IPS DF 19.7 (cell line): ENCODE data around the gene ATP7B.

Source experiments
- DNase-seq: peaks from one replicate; pipeline ENCODE4 v3.0.0-alpha.2; 2013; ENCODE audit warnings: low read depth, low spot score

Gene ATP7B

GRCh38 chr13:51978796-51979556 is 32.3 kb downstream of the ATP7B start:
- DNase-seq: no peak

DNA sequence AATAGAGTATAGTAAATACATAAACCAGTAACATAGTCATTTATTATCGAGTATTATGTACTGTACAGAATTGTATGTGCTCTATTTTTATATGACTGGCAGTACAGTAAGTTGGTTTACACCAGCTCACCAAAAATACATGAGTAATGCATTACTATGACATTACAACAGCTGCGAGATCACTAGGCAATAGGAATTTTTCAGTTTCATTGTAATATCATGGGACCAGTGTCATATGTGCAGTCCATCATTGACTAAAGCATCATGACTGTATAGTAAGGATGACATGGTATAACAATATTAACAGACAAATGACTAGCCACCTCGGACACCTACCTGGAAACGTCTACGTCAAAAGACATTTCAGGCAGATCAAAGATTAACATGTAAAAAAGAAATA is 33.6 kb downstream of the ATP7B start:
- no peak for DNase-seq

DNA sequence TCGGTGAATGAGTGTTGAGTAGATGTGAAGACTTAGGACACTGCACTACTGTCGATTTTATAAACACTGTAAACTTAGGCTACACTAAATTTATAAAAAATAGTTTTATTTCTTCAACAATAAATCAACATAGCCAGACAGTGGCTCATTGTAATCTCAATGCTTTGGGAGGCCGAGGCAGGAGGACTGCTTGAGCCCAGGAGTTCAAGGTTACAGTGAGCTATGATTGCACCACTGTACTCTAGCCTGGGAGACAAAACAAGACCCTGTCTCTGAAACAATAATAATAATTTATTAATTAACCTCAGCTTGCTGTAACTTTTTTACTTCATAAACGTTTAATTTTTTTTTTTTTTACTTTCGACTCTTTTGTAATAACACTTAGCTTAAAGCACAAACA is 34.4 kb downstream of the ATP7B start:
- DNase-seq: no peak

GRCh38 chr13:51976423-51976822 is 34.8 kb downstream of the ATP7B start:
- DNase-seq: no peak

- DNase-seq: no peak
Observed at GRCh38 chr13:51974482-51974881, 36.8 kb downstream of the ATP7B start.

DNA sequence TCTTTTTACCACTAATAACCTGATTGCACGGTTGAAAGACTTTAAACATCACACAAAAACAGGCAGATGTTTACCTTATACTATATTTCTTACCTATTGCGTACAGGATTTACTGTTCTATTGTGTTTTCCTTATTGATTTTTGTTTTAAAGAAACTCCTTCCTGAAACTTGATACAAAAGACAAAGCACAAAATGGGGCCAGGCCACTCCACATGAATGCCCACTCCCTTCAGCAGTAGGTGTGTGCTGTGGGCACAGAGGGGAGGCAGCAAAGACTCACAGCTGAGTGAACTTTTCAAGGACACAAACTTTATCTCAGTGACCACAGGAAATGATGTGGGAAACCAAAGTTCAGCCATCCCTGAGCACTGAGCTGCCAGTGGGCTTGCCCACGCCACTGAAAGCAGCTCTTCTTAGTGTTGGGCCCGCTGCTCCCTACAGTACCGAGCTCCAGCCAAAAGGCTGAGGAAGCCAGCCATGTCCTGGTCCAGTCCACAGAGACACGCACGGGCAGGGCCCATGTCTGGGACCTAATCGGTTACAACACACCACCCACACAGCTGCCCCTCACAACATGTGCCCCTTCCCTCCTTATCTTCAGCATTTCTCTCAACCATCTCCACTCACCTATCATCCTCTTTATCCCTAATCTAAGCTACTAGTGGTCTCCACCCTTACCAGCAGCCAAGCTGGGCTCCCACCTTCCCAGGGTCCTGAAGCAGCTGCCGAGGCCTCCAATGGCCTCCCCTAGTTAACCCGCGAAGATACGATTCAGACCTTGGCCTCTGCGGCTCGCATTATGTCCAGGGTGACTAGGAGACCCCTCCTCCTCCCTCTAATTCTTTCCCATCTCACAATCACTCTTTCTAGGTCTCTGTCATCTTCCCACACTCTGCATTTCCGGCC is 39.5 kb downstream of the ATP7B start:
- no peak for DNase-seq

GRCh38 chr13:51970349-51970748 is 40.9 kb downstream of the ATP7B start:
- DNase-seq: no peak

- DNase-seq: no peak
Observed at GRCh38 chr13:51967482-51968446, 43.5 kb downstream of the ATP7B start.

DNA sequence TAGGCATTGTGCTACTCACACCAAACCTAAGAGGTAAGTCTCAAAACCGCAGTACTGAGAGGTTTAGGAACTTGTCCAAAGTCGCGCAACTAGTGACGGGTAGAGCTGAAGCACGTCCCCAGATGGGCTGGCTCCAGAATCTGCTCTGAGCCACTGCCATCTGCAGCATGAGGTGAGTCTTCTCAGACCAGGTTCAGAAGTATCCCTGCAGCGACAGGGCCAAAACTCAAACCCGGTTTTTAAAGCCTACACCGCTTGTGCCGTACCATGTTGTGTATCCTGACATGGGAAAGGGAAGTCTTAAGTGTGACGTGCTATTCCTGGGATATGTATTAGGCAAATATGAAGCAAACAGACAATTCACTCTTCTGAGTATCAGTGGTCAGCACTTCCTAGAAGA is 45.1 kb downstream of the ATP7B start:
- no peak for DNase-seq

- DNase-seq: no peak
Observed at GRCh38 chr13:51961493-51962403, 49.5 kb downstream of the ATP7B start.

- no peak for DNase-seq
Observed at GRCh38 chr13:51960766-51961165, 50.5 kb downstream of the ATP7B start.

- DNase-seq: no peak
Observed at GRCh38 chr13:51959773-51960172, 51.5 kb downstream of the ATP7B start.

- no peak for DNase-seq
Observed at GRCh38 chr13:51958217-51958547, 53.1 kb downstream of the ATP7B start.

DNA sequence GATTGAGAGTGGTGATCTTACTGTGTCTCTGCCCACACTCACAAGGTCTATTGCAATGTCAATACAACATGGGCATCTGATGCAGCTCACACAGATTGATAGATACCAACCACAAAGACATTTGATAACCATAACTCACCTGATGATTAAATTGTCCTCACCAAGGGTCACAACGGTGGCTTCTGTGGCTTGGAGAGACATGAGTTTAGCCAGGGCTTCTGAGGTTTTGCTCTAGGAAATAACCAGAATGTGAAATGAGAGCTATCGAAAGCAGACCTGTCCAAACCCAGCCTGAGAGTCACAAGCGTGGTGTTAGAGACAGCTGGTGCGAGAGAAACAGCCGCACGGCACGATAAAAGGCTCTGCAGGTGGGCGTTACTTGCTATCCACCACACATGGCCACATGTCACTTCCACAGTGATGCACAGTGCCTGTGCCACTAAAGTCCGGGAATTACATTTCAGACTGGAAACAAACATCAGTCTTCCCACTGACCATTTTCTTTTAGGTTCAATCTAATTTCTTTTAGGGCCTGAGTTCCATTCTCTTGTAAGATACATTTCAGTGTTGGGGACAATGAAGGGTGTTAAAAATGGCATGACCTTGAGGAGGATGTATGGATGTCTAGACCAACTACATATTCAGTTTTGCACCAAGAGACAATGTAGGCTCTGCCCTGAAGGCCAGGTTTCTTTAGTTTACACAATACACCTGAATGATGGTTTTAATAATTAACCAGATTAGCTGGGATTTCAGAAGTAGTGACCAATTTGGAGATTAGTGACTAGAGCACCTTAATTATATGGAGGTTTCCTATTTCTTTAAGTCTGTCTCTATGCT is 53.7 kb downstream of the ATP7B start:
- DNase-seq: no peak

GRCh38 chr13:51956717-51957116 is 54.5 kb downstream of the ATP7B start:
- DNase-seq: no peak

DNA sequence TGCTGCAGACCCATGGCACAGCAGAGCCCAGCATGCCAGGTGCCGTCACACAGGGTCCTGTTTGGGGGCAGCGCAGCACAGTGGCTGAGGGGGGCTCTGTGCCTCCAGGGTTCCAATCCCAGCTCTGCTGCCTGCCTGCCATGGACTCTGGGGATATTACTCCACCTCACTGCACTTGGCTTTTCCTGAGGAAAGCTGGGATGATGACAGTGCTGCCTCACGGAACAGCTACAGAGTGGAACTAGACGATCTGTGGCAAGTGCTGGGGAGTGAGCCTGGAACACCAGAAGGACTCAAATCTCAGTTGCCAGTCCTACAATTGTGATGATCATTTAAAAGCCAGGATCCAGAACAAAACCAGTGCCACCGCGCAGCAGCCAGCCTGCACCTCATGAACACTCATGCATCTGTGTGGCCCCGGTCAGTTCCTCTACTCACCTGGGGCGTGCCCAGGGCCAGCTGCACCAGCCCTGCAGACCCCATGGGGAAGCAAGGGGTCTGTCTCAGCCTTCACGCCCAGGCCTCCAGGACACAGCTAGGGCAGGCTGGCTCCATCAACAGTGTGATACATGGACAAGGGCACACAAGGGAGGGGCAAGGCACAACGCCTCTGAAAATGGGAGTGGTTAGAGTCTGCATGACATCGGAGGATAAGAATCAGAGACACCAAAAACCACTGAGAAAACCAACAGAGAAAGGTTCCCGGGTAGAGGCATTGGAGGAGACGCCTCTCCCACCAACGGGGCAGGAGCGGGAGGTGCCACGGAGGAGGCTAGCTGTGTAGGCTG is 55.2 kb downstream of the ATP7B start:
- no peak for DNase-seq

DNA sequence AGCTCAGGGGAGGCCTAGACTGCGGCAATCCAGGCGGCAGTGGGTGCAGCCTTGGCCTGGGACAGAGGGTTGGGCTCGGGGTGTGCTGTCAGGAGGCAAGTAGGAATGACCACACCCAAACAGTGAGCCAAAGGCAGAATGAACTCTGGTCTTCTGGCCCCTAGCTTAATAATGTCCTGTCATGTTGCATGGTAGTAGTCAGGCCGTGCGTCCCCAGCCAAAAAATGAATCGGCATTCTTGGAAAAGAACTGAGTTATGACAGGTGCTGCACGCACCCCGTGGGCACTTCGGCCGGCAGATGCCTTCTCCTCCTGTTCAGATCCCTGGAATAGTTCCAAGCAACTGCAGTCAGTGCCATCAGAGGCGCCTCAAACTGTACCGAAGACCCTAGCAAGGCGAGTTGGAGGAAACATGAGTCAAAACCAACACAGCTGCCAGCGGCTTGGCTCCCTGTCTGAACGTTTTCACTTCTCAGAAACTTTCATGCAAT is 55.9 kb downstream of the ATP7B start:
- DNase-seq: no peak

- DNase-seq: no peak
Observed at GRCh38 chr13:51953347-51954195, 57.7 kb downstream of the ATP7B start.
